Parathyroid adenoma (tissue), 2 donors: ENCODE results near the gene ACTMAP.

Experiments
- H2AFZ ChIP-seq: fragments of 300-600 bp; sonication (generic); one replicate; pipeline ENCODE4 v1.7.0; 2017; ENCODE audit warnings: antibody characterized with exemption, mild to moderate bottlenecking
- H3K27ac ChIP-seq: fragments of 300-600 bp; sonication (generic); one replicate; pipeline ENCODE4 v1.7.0; 2017
- H3K27me3 ChIP-seq: fragments of 300-600 bp; sonication (generic); one replicate; pipeline ENCODE4 v1.7.0; 2017; ENCODE audit warnings: low read length; ENCODE audit not compliant: control insufficient read depth, insufficient read depth
- H3K36me3 ChIP-seq: fragments of 300-600 bp; sonication (generic); one replicate; pipeline ENCODE4 v1.7.0; 2017; ENCODE audit warnings: low read length; ENCODE audit not compliant: control insufficient read depth, insufficient read depth
- H3K4me1 ChIP-seq: fragments of 300-600 bp; sonication (generic); one replicate; pipeline ENCODE4 v1.7.0; 2017; ENCODE audit warnings: control low read depth
- H3K4me2 ChIP-seq: fragments of 300-600 bp; sonication (generic); one replicate; pipeline ENCODE4 v1.7.0; 2017; ENCODE audit warnings: low read length
- H3K4me3 ChIP-seq: fragments of 300-600 bp; sonication (generic); one replicate; pipeline ENCODE4 v1.7.0; 2017; ENCODE audit warnings: low read depth, low read length
- H3K79me2 ChIP-seq: fragments of 300-600 bp; sonication (generic); one replicate; pipeline ENCODE4 v1.7.0; 2017; ENCODE audit warnings: control low read depth
- H3K9ac ChIP-seq: fragments of 300-600 bp; sonication (generic); one replicate; pipeline ENCODE4 v1.7.0; 2017; ENCODE audit warnings: mild to moderate bottlenecking
- H3K9me3 ChIP-seq: fragments of 300-600 bp; sonication (generic); one replicate; pipeline ENCODE4 v1.7.0; 2017; ENCODE audit warnings: low read length; ENCODE audit not compliant: control insufficient read depth
- TF ChIP-seq, protein P1 (sequence below): fragments of 300-600 bp; sonication (generic); IDR thresholded peaks from one replicate; pipeline ENCODE4 v1.7.0; 2017; ENCODE audit warnings: antibody characterized with exemption, mild to moderate bottlenecking
- donor health status: primary hyperparathyroidism.

Gene ACTMAP

DNA sequence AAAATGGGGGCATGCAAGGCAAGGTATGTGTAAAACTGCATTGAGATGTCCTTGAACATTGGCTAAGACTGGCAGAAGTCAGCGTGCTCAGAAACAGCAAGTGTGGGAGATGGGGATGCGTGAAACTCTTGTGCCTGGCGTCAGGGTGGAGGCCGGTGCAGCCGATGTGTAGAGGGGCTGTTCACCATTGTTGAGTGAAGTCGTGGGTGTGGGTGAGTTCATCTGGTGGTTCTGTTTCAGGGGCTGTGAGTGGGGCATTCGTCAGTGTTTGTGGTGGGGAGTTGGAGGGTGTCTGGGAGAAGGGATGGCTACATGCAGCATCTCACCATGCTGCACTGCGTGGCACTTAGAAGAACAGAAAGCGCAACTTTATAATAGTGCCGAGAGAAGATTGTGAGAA, 13.7 kb upstream of the ACTMAP start:
- Histone ChIP-seq H3K9me3 (no peaks in the 10 kb centered on the region), H3K9ac (no peak overlapping the region), H3K4me3 (no peak overlapping the region), H3K4me2 (no peak overlapping the region), H3K36me3 (no peaks in the 10 kb centered on the region), H3K27me3 (no peaks in the 10 kb centered on the region), H2AFZ (no peak overlapping the region), H3K4me1 (no peaks in the 10 kb centered on the region), H3K79me2 (no peaks in the 10 kb centered on the region), H3K27ac (no peak overlapping the region)
- TF ChIP-seq, protein P1, sequence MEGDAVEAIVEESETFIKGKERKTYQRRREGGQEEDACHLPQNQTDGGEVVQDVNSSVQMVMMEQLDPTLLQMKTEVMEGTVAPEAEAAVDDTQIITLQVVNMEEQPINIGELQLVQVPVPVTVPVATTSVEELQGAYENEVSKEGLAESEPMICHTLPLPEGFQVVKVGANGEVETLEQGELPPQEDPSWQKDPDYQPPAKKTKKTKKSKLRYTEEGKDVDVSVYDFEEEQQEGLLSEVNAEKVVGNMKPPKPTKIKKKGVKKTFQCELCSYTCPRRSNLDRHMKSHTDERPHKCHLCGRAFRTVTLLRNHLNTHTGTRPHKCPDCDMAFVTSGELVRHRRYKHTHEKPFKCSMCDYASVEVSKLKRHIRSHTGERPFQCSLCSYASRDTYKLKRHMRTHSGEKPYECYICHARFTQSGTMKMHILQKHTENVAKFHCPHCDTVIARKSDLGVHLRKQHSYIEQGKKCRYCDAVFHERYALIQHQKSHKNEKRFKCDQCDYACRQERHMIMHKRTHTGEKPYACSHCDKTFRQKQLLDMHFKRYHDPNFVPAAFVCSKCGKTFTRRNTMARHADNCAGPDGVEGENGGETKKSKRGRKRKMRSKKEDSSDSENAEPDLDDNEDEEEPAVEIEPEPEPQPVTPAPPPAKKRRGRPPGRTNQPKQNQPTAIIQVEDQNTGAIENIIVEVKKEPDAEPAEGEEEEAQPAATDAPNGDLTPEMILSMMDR, result no peak

DNA sequence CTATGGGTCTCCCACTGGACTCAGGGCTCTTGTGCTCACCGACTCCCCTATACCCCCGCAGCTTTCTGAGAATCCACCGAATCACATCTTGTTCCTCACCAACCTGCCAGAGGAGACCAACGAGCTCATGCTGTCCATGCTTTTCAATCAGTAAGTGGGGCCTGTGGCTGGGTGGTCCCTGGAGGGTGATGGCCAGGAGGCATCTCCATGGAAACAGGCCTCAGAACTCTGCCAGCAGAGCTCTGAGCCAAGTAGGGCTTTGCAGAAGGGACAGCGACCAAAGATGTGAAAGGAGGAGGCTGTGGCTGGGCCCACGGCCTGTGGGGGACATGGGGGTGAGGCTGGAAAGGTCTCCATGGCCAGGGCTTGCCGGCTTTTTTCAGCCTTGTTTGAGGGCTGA, 13.2 kb upstream of the ACTMAP start:
- no peak overlapping the region for H3K27ac ChIP-seq
- TF ChIP-seq, protein P1, result no peak
- no peaks in the 10 kb centered on the region for H3K79me2 ChIP-seq
- H3K27me3 ChIP-seq, result no peaks in the 10 kb centered on the region
- H3K4me2 ChIP-seq, result no peak overlapping the region
- no peak overlapping the region for H3K4me3 ChIP-seq
- no peaks in the 10 kb centered on the region for H3K36me3 ChIP-seq
- no peaks in the 10 kb centered on the region for H3K9me3 ChIP-seq
- H3K9ac ChIP-seq, result no peak overlapping the region
- no peaks in the 10 kb centered on the region for H3K4me1 ChIP-seq
- no peak overlapping the region for H2AFZ ChIP-seq

DNA sequence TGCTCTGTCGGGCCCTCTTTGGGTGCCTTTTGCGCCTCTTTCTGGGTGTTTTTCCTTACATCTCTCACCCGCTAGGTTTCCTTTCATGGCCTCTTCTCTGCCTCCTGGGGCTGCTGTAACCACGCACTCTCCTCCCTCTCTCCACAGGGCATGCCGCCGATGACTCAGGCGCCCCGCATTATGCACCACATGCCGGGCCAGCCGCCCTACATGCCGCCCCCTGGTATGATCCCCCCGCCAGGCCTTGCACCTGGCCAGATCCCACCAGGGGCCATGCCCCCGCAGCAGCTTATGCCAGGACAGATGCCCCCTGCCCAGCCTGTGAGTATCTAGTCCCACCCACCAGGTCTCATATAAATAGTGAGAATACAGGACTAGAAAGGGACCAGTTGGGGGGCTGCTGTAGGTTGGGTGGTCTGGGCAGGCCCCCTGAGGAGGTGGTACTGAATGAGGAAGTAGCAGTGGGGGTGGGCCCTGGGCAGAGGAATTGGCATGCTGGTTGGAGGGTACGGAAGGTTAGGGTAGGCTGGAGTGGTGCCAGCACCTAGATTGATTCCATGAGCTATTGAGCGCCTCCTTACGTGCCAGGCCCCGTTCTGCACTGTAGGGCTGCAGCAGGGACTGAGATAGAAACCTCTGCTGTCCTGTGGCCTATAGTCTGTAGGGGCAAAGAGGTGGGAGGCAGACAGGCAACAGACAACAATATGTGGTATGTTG, 12.6 kb upstream of the ACTMAP start:
- Histone ChIP-seq H3K4me3 (no peak overlapping the region), H3K27me3 (no peaks in the 10 kb centered on the region), H3K36me3 (no peaks in the 10 kb centered on the region), H3K4me2 (no peak overlapping the region), H3K4me1 (no peaks in the 10 kb centered on the region), H3K9ac (no peak overlapping the region), H3K9me3 (no peaks in the 10 kb centered on the region), H2AFZ (no peak overlapping the region), H3K27ac (no peak overlapping the region), H3K79me2 (no peaks in the 10 kb centered on the region)
- TF ChIP-seq, protein P1, result no peak

DNA sequence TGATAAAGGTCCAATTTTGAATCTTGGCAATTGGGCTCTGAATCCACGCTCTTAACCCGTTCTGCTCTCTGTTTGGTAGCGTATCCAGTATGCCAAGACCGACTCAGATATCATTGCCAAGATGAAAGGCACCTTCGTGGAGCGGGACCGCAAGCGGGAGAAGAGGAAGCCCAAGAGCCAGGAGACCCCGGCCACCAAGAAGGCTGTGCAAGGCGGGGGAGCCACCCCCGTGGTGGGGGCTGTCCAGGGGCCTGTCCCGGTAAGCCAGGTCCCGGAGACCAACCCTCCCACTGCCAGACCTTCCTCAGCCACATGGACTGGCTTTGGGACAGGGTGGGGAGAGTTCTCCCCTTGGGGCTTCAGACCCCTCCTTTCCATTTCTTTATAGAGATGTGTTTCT, 9.1 kb upstream of the ACTMAP start:
- Histone ChIP-seq H3K27ac (no peak overlapping the region), H3K9ac (no peak overlapping the region), H3K27me3 (no peaks in the 10 kb centered on the region), H3K4me2 (no peak overlapping the region), H3K36me3 (no peaks in the 10 kb centered on the region), H3K9me3 (no peaks in the 10 kb centered on the region), H3K4me1 (no peaks in the 10 kb centered on the region), H2AFZ (no peak overlapping the region), H3K4me3 (no peak overlapping the region), H3K79me2 (peaks cover 9% of the 10 kb centered on the region)
- TF ChIP-seq, protein P1, result no peak

DNA sequence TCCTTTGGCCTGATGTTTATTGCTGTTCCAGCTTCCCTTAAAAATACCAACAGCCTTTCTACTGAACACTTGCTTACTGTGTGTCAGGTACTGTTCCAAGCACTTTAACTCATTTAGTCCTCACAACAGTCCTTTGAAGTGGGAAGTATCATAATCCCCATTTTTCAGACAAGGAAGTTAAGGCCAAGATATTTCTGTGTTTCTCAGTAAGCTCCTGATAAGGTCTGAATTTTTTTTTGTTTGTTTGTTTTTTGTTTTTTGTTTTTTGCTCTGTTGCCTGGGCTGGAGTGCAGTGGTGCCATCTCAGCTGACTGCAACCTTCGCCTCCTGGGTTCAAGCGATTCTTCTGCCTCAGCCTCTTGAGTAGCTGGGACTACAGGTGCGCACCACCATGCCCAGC, 8.2 kb upstream of the ACTMAP start:
- Histone ChIP-seq H3K4me1 (no peaks in the 10 kb centered on the region), H3K9ac (no peak overlapping the region), H3K27me3 (no peaks in the 10 kb centered on the region), H3K79me2 (peaks cover 15% of the 10 kb centered on the region), H3K27ac (no peak overlapping the region), H3K36me3 (no peaks in the 10 kb centered on the region), H3K4me3 (no peak overlapping the region), H3K9me3 (no peaks in the 10 kb centered on the region), H3K4me2 (no peak overlapping the region), H2AFZ (no peak overlapping the region)
- TF ChIP-seq, protein P1, result no peak
